Central memory CD8-positive, alpha-beta T cell (primary cell): ENCODE data around the gene FBXL20.

Experiments used
- ATAC-seq: fragments of 150-1000 bp; cut with Tn5 transposase; replicated peaks from 2 replicates; pipeline ENCODE4 v1.10.0; 2022; ENCODE audit warnings: mild to moderate bottlenecking, moderate FRiP score, moderate number of reproducible peaks; ENCODE audit not compliant: poor library complexity, severe bottlenecking; ENCODE audit errors: extremely low read depth
- DNase-seq, 2 donors: peaks; one replicate each; pipeline ENCODE4 v3.0.0; 2021; ENCODE audit warnings: low spot score in 2 of 2
- H3K27ac Mint-ChIP-seq: one replicate; pipeline ENCODE4 v1.8.0; 2022; ENCODE audit warnings: low read depth, mild to moderate bottlenecking, moderate library complexity, mixed read lengths
- H3K27me3 Mint-ChIP-seq: one replicate; pipeline ENCODE4 v1.8.0; 2022; ENCODE audit warnings: mixed read lengths
- H3K36me3 Mint-ChIP-seq: one replicate; pipeline ENCODE4 v1.8.0; 2022; ENCODE audit warnings: mild to moderate bottlenecking, moderate library complexity, mixed read lengths; ENCODE audit not compliant: insufficient read depth
- H3K4me1 Mint-ChIP-seq: one replicate; pipeline ENCODE4 v1.8.0; 2022; ENCODE audit warnings: mixed read lengths
- H3K4me3 Mint-ChIP-seq: one replicate; pipeline ENCODE4 v1.8.0; 2022; ENCODE audit warnings: mild to moderate bottlenecking, moderate library complexity, mixed read lengths
- H3K9me3 Mint-ChIP-seq: one replicate; pipeline ENCODE4 v1.8.0; 2022; ENCODE audit warnings: mixed read lengths

Gene FBXL20

DNA sequence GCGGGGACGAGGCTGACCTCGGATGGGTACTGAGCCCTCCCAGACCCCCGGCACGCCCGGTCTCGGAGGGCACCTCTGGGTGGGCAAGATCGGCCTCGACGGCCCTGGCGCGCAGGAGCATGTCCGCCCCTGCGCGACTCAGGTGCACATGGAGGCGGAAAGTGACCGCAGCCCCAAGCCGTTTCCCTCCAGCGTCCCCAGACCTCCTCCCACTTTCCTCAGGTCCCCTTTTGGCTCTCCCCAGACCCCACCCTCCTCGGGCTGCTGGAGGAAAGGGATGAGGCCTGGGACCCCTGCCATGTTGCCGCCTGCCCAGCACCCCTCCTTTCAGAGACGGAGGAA, 191.4 kb downstream of the FBXL20 start:
- H3K4me3 Mint-ChIP-seq = peak overlapping the region; percentile 64
- peak overlapping the region; percentile 32 for H3K27ac Mint-ChIP-seq
- peaks cover 4% of the 10 kb centered on the region for H3K36me3 Mint-ChIP-seq
- ATAC-seq (no peak), DNase-seq (no peak)
- H3K27me3 Mint-ChIP-seq = peaks cover 19% of the 10 kb centered on the region
- peaks cover 21% of the 10 kb centered on the region for H3K4me1 Mint-ChIP-seq
- no peaks in the 10 kb centered on the region for H3K9me3 Mint-ChIP-seq

DNA sequence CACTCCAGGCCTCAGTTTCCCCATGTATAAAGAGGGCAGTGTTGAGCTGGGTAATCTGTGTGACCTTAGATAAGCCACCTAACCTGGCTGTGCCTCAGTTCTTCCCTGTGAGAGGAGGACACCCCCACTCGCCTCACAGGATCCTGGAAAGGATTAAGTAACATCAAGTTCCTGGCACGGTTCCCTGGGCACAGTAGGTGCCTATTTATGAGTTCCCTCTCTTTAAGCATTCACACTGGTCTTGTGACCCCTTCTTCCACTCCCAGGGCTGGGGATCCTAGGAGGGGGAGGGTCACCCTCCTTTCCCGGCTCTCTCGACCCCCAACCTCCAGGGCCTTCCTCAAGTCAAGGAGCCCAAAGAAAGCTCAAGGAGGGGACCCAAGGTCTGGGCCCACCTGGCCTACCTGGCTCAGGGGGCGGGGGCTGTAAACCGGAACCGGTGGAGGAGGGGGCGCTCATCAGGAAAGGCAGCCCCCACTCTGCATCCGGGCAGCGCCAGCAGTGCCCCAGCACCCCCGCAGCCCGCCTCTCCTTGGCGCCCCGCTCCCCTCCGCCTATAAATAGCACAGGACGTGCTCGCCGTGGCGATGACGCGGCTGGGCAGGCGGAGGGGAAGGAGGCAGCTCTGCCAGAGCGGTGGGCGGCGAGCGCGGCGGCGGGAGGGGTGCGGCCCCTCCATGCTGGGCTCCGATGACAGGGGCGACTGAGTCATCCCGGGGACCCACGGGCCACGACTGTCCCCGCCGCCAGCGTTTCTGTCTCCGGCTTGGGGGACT, 191.9 kb downstream of the FBXL20 start:
- Mint-ChIP-seq H3K4me1 (peaks cover 21% of the 10 kb centered on the region), H3K27me3 (peaks cover 13% of the 10 kb centered on the region), H3K4me3 (peak overlapping the region; percentile 64), H3K9me3 (no peaks in the 10 kb centered on the region), H3K36me3 (peaks cover 8% of the 10 kb centered on the region), H3K27ac (peak overlapping the region; percentile 78)
- ATAC-seq (peak; percentile 71), DNase-seq (peak; percentile 51)

DNA sequence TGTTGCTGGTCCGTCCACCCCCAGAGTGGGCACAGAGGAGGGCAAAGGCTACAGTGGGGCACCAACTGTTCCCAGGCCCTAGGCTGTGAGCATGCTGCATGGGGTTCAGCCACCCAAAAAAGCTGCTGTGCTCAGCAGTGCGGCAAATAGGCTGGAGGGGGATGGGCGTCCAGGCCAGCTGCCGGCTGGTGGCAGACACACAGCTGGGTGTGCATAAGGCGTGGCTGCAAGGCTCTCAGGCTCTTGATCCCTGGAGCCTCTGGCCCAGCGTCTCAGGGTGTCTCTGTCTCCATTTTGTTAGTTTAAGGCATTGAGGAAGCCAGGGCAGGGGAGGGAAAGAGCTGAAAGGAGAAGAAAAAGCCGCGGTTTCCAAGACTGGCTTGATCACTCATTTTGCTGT, 192.5 kb downstream of the FBXL20 start:
- H3K4me1 Mint-ChIP-seq = peaks cover 25% of the 10 kb centered on the region

DNA sequence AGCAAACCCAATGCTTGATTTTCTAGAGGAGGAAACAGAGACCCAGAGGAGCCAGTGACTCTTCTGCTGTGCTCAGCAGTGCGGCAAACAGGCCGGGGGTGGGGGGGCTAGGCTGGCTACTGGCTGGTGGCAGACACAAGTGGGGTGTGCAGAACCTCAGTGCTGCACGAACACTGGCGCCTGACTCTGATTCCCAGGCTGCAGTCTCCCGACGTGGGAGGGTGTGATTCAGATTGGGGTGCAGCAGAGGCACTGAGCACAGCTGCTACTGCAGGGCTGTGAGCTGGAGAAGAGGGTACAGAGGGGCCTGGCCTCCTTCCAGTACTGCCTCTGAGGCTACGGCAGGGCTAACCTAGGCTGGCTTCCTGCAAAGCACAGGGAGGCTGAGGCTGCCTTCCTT, 193.3 kb downstream of the FBXL20 start:
- DNase-seq = no peak
- H3K4me3 Mint-ChIP-seq = no peak overlapping the region
- no peak for ATAC-seq
- no peaks in the 10 kb centered on the region for H3K9me3 Mint-ChIP-seq
- peaks cover 21% of the 10 kb centered on the region for H3K36me3 Mint-ChIP-seq
- H3K4me1 Mint-ChIP-seq = peaks cover 25% of the 10 kb centered on the region
- H3K27ac Mint-ChIP-seq = no peak overlapping the region
- H3K27me3 Mint-ChIP-seq = peaks cover 3% of the 10 kb centered on the region

More for the DNA sequence above, 192.5 kb downstream of the FBXL20 start:
- Mint-ChIP-seq H3K27ac (peak overlapping the region; percentile 78), H3K36me3 (peaks cover 14% of the 10 kb centered on the region), H3K9me3 (no peaks in the 10 kb centered on the region), H3K27me3 (peaks cover 8% of the 10 kb centered on the region), H3K4me3 (peak overlapping the region; percentile 64)
- ATAC-seq = peak; percentile 35
- no peak for DNase-seq

DNA sequence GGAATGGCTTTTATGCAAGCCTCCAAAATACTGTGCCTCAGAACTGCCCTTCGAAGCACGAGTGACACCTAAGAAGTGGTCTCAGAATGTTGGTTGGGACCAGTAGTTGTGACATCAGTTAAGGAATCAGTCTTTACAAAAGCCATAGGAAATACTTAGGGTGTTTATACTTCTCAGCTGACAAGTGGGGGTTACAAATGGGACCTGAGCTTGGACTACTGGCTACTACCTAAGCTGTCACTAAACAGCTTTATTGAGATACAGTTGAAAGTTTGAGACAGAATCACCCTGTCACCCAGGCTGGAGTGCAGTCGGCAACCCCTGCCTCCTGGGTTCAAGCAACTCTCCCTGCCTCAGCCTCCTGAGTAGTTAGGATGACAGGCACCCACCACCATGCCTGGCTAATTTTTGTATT, 196.3 kb downstream of the FBXL20 start:
- Mint-ChIP-seq H3K36me3 (peaks cover 47% of the 10 kb centered on the region), H3K27me3 (no peaks in the 10 kb centered on the region), H3K4me3 (no peak overlapping the region), H3K27ac (no peak overlapping the region), H3K9me3 (no peaks in the 10 kb centered on the region), H3K4me1 (peaks cover 44% of the 10 kb centered on the region)
- ATAC-seq (no peak), DNase-seq (no peak)

DNA sequence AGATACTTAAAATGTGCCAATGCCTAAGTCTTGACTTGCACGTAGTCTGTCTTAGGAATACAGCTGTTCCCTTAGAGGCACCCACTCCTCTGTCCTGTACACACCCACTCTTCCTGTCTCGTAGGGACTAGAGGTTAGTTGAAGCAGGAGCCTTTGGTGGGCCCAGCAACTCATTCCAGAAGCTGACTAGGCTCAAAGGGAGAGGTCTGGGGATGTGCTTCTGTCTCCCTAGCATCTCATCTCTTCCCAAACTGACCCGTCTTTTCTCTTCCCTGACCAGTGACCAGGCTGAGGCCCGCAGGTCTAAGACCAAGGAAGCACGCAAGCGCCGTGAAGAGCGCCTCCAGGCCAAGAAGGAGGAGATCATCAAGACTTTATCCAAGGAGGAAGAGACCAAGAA, 197.2 kb downstream of the FBXL20 start:
- no peak for DNase-seq
- H3K27me3 Mint-ChIP-seq = no peaks in the 10 kb centered on the region
- no peak overlapping the region for H3K4me3 Mint-ChIP-seq
- no peak overlapping the region for H3K27ac Mint-ChIP-seq
- H3K9me3 Mint-ChIP-seq = no peaks in the 10 kb centered on the region
- H3K4me1 Mint-ChIP-seq = peaks cover 46% of the 10 kb centered on the region
- ATAC-seq = no peak
- H3K36me3 Mint-ChIP-seq = peaks cover 52% of the 10 kb centered on the region
